ENCODE results near the gene GDPD4. TPM values are rescaled to one million over a fixed set of nuclear protein-coding genes. Genes with fewer than 3 reads are reported as not detected.

GDPD4 gene
- total RNA-seq, 2 experiments from 2014 or later: not detected

- no peak for DNase-seq
- H3K27ac Mint-ChIP-seq: no peak overlapping the region
- CTCF ChIA-PET: interaction anchor here (0.9 to 1.2 kb wide), 2 partner anchors 13 to 347 kb away, joined by 3 read pairs; no protein-coding TSS in a partner anchor
- no peaks in the 10 kb centered on the region for H3K9me3 Mint-ChIP-seq
- no peaks in the 10 kb centered on the region for H3K4me1 Mint-ChIP-seq (ENCODE audit: low read depth)
- intact Hi-C loops (cut with micrococcal nuclease): no loop called here
- no peak for TF ChIP-seq CTCF (IDR thresholded peaks at IDR 0.05)
- no peak overlapping the region for H3K4me3 Mint-ChIP-seq
- no peaks in the 10 kb centered on the region for H3K27me3 Mint-ChIP-seq
- no peak for ATAC-seq
- POLR2A ChIA-PET: interaction anchor here (0.6 kb wide), 1 partner anchor 59 kb away, joined by 3 read pairs; no protein-coding TSS in a partner anchor
- no peaks in the 10 kb centered on the region for H3K36me3 Mint-ChIP-seq (ENCODE audit: low read depth)
These were observed 100.1 kb downstream of the GDPD4 start for GRCh38 chr11:77201370-77201769.

GRCh38 chr11:77200351-77201268 is 100.9 kb downstream of the GDPD4 start:
- H3K27me3 Mint-ChIP-seq: no peaks in the 10 kb centered on the region
- ChIA-PET POLR2A (no interaction called here), CTCF (interaction anchor here (0.9 to 2.6 kb wide), 2 partner anchors 73 to 348 kb away, joined by 3 to 10 read pairs; partner anchors contain the start of gene MYO7A)
- no peaks in the 10 kb centered on the region for H3K9me3 Mint-ChIP-seq
- DNase-seq: no peak
- no peaks in the 10 kb centered on the region for H3K36me3 Mint-ChIP-seq (ENCODE audit: low read depth)
- H3K27ac Mint-ChIP-seq: no peak overlapping the region
- intact Hi-C loops (cut with micrococcal nuclease): no loop called here
- no peak for ATAC-seq
- TF ChIP-seq CTCF (IDR thresholded peaks at IDR 0.05): no peak
- no peaks in the 10 kb centered on the region for H3K4me1 Mint-ChIP-seq (ENCODE audit: low read depth)
- no peak overlapping the region for H3K4me3 Mint-ChIP-seq

GRCh38 chr11:77199137-77199745 is 102.2 kb downstream of the GDPD4 start:
- ATAC-seq (no peak), DNase-seq (no peak)
- TF ChIP-seq CTCF (IDR thresholded peaks at IDR 0.05): no peak
- intact Hi-C loops (cut with micrococcal nuclease): no loop called here
- Mint-ChIP-seq H3K27ac (no peak overlapping the region), H3K9me3 (no peaks in the 10 kb centered on the region), H3K4me3 (no peak overlapping the region), H3K27me3 (no peaks in the 10 kb centered on the region), H3K4me1 (ENCODE audit: low read depth) (no peaks in the 10 kb centered on the region), H3K36me3 (ENCODE audit: low read depth) (no peaks in the 10 kb centered on the region)
- ChIA-PET POLR2A (interaction anchor here (1.0 kb wide), 1 partner anchor 17 kb away, joined by 3 read pairs; no protein-coding TSS in a partner anchor), CTCF (interaction anchor here (1.0 to 2.6 kb wide), 3 partner anchors 11 to 349 kb away, joined by 3 to 10 read pairs (median 3); partner anchors contain the start of gene MYO7A)

- intact Hi-C loops (cut with micrococcal nuclease): no loop called here
These were observed 103.0 kb downstream of the GDPD4 start for GRCh38 chr11:77198440-77198849.

More at GRCh38 chr11:77198440-77198849, 103.0 kb downstream of the GDPD4 start:
- ChIA-PET POLR2A (interaction anchor here (1.0 kb wide), 1 partner anchor 18 kb away, joined by 3 read pairs; no protein-coding TSS in a partner anchor), CTCF (interaction anchor here (0.9 to 2.6 kb wide), 5 partner anchors 10 to 421 kb away, joined by 3 to 10 read pairs (median 3); partner anchors contain the start of gene MYO7A)
- DNase-seq (peak; percentile 64), ATAC-seq (peak; percentile 77)
- Mint-ChIP-seq H3K4me3 (no peak overlapping the region), H3K27ac (no peak overlapping the region), H3K4me1 (ENCODE audit: low read depth) (no peaks in the 10 kb centered on the region), H3K9me3 (no peaks in the 10 kb centered on the region), H3K27me3 (no peaks in the 10 kb centered on the region), H3K36me3 (ENCODE audit: low read depth) (no peaks in the 10 kb centered on the region)
- no peak for TF ChIP-seq CTCF (IDR thresholded peaks at IDR 0.05)
